Activated T-cell treated with anti-CD3 and anti-CD28 coated beads, Interleukin-2, amount 50 U/mL, for 24 hours (primary cell): ENCODE results near the gene SLC44A3.

ENCODE experiments used
- DNase-seq: peaks from one replicate; pipeline ENCODE4 v3.0.0-alpha.2; 2020
- H3K27ac Mint-ChIP-seq: 2 replicates; pipeline ENCODE4 v1.8.0; 2020; ENCODE audit warnings: mild to moderate bottlenecking, mixed read lengths
- H3K27me3 Mint-ChIP-seq: 2 replicates; pipeline ENCODE4 v1.8.0; 2020; ENCODE audit warnings: mixed read lengths
- H3K36me3 Mint-ChIP-seq: 2 replicates; pipeline ENCODE4 v1.8.0; 2020; ENCODE audit warnings: low read depth, mixed read lengths
- H3K4me1 Mint-ChIP-seq: 2 replicates; pipeline ENCODE4 v1.8.0; 2020; ENCODE audit warnings: low read depth, mixed read lengths
- H3K4me3 Mint-ChIP-seq: 2 replicates; pipeline ENCODE4 v1.8.0; 2020; ENCODE audit warnings: mild to moderate bottlenecking, moderate library complexity, mixed read lengths
- H3K9me3 Mint-ChIP-seq: 2 replicates; pipeline ENCODE4 v1.8.0; 2020; ENCODE audit warnings: mixed read lengths

The SLC44A3 gene

DNA sequence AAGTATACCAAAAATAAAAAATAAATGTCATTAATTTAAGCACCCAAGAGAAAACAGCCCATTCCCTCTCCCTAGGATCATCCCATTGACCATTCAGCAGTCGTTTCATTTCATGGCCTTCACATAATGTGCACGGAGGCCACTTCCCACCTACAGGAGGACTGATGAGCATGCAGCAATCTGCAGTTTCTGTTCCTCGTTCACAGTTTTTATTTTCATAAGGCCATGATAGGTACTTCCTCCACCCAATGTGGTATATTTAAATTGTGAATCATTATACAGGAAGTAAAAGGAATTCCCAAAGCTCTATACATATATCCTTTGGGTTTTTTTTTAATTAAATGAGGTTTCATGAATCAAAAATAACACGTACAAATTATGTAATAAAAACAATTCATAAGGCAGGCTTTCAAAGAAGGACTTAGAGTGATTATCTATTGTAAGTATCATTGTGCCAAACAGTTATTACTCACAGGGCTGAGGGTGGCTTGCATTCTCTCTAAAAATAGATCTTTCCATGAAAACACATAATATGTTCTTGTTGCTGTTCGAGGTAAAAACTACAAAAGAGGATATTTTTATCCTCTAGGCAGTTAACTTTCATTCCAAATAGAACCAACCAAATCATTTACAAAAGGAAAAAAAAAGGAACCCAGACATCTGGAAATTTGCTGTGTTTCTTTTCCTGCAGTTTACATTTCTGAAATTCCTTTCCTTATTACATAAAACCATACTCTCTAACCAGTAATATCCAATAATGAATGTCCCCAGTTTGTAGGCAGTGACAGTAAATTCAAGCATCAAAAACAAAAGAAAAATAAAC is 27.5 kb upstream of the SLC44A3 start:
- no peak overlapping the region for H3K27ac Mint-ChIP-seq
- no peaks in the 10 kb centered on the region for H3K9me3 Mint-ChIP-seq
- no peaks in the 10 kb centered on the region for H3K27me3 Mint-ChIP-seq
- DNase-seq, result no peak
- no peak overlapping the region for H3K4me3 Mint-ChIP-seq
- H3K4me1 Mint-ChIP-seq, result peaks cover 9% of the 10 kb centered on the region
- H3K36me3 Mint-ChIP-seq, result no peaks in the 10 kb centered on the region

DNA sequence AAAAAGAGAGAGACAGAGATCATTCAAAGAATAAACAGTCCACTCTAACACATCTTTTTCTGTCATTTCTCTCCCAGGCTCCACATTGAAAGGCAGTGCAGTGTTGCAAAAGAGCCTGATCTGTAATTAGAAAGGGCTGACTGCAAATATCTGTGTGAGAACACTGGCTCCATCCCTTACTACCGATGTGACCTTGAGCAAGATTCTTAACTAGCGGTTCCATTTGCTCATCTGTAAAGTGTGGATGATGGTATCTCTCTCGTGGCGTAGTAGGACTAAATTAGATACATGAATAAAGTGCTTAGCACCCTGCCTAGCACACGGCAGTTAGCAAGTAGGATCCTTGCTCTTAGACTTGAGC is 26.9 kb upstream of the SLC44A3 start:
- no peak overlapping the region for H3K4me3 Mint-ChIP-seq
- no peaks in the 10 kb centered on the region for H3K36me3 Mint-ChIP-seq
- H3K27me3 Mint-ChIP-seq, result no peaks in the 10 kb centered on the region
- no peaks in the 10 kb centered on the region for H3K9me3 Mint-ChIP-seq
- H3K27ac Mint-ChIP-seq, result no peak overlapping the region
- no peak for DNase-seq
- peaks cover 9% of the 10 kb centered on the region for H3K4me1 Mint-ChIP-seq

DNA sequence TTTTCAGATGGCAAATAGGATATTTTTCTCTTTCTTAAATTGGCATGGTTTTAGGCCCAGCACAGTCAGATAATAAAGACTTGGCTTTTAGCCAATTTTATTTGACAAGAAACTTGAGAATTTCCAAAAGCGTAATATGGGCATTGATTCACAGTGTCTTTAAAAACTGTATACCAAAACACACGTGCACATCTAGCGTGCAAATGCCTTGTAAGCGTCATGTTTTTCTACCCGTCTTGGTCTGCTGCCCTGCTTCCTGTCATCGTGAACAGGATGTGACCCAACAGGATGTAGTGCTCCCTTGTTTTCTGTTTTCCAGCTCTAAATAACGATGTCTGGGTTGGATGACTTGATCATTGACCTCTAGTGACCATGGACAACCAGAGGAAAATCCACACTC is 24.7 kb upstream of the SLC44A3 start:
- no peak overlapping the region for H3K27ac Mint-ChIP-seq
- no peak overlapping the region for H3K4me3 Mint-ChIP-seq
- H3K4me1 Mint-ChIP-seq, result peaks cover 9% of the 10 kb centered on the region
- no peaks in the 10 kb centered on the region for H3K27me3 Mint-ChIP-seq
- H3K36me3 Mint-ChIP-seq, result no peaks in the 10 kb centered on the region
- no peaks in the 10 kb centered on the region for H3K9me3 Mint-ChIP-seq
- no peak for DNase-seq

DNA sequence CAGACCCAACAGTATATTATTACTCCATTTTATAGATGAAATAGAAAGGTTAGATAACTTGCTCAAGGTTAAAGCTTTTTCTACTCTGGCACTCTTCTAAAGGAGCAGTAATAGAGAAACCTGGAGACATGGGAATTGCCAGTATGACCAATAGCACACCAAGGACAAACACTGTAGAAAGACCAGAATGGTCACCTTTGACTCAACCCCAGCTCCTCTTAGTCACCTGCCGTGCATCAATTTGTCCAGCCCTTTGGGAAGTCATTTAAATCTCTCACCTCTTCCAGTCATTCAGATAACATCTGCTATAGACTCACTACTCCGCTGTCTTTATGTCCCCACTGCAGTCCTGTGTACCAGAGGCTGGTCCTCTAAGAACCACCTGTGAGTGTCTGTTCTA is 23.9 kb upstream of the SLC44A3 start:
- no peak overlapping the region for H3K27ac Mint-ChIP-seq
- H3K36me3 Mint-ChIP-seq, result no peaks in the 10 kb centered on the region
- H3K4me1 Mint-ChIP-seq, result peaks cover 9% of the 10 kb centered on the region
- H3K4me3 Mint-ChIP-seq, result no peak overlapping the region
- no peaks in the 10 kb centered on the region for H3K9me3 Mint-ChIP-seq
- no peaks in the 10 kb centered on the region for H3K27me3 Mint-ChIP-seq
- no peak for DNase-seq

DNA sequence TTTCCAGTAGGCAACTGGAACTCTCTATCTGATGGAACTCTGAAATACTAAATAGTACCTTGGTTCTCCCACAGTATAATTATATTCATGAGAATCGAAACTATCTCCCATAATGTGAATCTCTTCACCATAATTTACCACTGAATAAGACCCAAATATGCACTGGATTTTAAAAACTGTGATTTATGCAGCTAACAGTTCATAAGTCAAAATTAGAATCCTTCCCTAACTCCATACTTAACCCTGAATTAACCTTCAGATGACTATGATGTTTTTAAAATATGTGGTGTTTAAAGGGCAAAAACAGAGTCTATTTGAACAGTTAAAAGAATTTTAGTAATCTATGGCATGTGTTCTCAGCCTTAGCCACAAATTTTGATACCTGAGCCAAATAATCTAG is 22.9 kb upstream of the SLC44A3 start:
- no peaks in the 10 kb centered on the region for H3K27me3 Mint-ChIP-seq
- DNase-seq, result no peak
- H3K36me3 Mint-ChIP-seq, result no peaks in the 10 kb centered on the region
- H3K4me3 Mint-ChIP-seq, result no peak overlapping the region
- peaks cover 8% of the 10 kb centered on the region for H3K4me1 Mint-ChIP-seq
- H3K27ac Mint-ChIP-seq, result no peak overlapping the region
- no peaks in the 10 kb centered on the region for H3K9me3 Mint-ChIP-seq

DNA sequence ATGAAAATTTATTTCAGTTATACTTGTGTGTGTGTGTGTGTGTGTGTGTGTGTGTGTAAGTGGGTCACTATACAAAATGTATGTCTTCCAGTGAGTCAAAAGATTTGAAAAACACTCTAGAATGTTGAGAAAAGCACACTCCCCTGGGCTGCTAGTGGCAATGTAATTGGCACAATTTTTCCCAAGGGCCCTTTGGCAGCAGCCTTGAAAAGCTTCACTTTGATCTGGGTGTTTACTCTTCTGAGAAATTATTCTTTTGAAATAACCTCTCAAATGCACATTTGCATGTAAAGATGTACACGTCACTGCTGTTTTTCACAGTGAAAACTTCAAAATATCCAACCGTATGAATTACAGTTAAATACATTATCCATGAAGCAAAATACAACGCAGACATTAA is 22.1 kb upstream of the SLC44A3 start:
- no peak overlapping the region for H3K27ac Mint-ChIP-seq
- no peaks in the 10 kb centered on the region for H3K36me3 Mint-ChIP-seq
- peaks cover 7% of the 10 kb centered on the region for H3K4me1 Mint-ChIP-seq
- no peaks in the 10 kb centered on the region for H3K9me3 Mint-ChIP-seq
- DNase-seq, result no peak
- H3K27me3 Mint-ChIP-seq, result no peaks in the 10 kb centered on the region
- H3K4me3 Mint-ChIP-seq, result no peak overlapping the region

DNA sequence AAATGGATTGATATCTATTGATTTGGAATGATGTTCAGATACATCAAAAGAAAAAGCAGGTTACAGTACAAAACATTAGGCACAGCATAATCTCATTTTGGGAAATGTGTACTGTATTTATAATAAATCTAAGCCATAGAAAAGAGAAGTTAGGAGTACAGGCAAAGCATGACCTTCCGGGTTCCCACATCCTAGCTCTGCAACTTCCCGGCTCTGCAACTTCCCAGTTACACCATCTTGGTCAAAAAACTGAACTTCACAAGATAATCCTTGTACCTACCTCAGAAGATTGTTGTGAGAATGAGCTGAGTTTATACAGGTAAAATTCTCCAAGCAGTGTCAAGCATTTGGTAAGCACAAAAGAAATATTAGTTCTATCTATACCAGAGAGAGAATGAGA is 21.7 kb upstream of the SLC44A3 start:
- no peaks in the 10 kb centered on the region for H3K27me3 Mint-ChIP-seq
- H3K9me3 Mint-ChIP-seq, result no peaks in the 10 kb centered on the region
- DNase-seq, result no peak
- peaks cover 7% of the 10 kb centered on the region for H3K4me1 Mint-ChIP-seq
- H3K36me3 Mint-ChIP-seq, result no peaks in the 10 kb centered on the region
- H3K4me3 Mint-ChIP-seq, result no peak overlapping the region
- H3K27ac Mint-ChIP-seq, result no peak overlapping the region

DNA sequence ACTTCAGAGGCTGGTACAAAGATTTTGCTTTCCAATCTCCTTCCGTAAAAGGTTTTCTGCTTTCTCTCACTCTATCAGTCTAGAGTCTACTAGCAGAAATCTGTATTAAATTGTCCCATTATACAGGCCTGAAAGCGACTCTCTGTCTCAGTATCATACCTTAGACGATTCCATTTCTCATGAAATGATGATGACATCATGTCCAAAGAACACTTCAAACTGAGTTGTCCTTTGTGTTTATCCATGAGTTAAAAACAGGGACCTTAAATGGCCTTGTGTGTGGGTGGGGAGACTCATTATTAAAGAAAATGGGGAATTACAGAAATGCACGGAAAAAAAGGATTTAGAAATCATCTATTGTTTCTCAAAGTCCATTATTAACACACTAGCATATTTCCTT is 21.0 kb upstream of the SLC44A3 start:
- H3K4me1 Mint-ChIP-seq, result peaks cover 7% of the 10 kb centered on the region
- no peaks in the 10 kb centered on the region for H3K27me3 Mint-ChIP-seq
- no peak overlapping the region for H3K27ac Mint-ChIP-seq
- no peaks in the 10 kb centered on the region for H3K36me3 Mint-ChIP-seq
- DNase-seq, result no peak
- no peaks in the 10 kb centered on the region for H3K9me3 Mint-ChIP-seq
- no peak overlapping the region for H3K4me3 Mint-ChIP-seq

DNA sequence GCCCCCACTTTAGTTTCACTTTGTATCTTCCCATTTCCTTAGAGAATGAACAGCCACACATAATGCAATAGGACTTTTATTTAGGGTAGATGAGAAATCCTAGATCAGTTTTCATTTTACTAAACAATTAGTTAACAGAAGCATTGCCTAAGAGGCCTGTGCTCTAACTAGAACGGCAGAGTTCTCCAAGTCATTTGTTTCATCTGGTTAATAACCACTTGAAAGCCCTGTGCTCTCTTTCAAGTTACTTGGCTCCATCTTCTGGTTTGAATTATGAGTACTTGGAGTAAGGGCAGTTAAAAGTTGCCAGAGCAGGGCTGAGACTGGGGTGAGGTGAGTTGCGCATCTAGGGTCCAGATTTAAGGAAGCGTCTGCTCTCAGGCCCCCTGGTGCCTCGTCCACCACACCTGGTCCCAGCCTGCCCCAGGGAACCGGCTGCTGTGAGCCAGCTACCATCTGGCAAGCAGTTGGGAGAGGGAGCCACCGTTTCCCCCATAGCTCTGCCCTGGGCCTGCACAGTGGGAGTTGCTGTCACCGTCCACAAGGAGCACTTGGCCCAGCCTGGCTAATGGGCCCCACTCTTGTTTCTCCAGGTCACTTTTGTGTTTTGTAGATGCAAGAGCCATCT is 18.1 kb upstream of the SLC44A3 start:
- Mint-ChIP-seq H3K27ac (no peak overlapping the region), H3K27me3 (peaks cover 2% of the 10 kb centered on the region), H3K4me3 (no peak overlapping the region), H3K9me3 (no peaks in the 10 kb centered on the region), H3K4me1 (peaks cover 5% of the 10 kb centered on the region), H3K36me3 (no peaks in the 10 kb centered on the region)
- DNase-seq, result no peak

DNA sequence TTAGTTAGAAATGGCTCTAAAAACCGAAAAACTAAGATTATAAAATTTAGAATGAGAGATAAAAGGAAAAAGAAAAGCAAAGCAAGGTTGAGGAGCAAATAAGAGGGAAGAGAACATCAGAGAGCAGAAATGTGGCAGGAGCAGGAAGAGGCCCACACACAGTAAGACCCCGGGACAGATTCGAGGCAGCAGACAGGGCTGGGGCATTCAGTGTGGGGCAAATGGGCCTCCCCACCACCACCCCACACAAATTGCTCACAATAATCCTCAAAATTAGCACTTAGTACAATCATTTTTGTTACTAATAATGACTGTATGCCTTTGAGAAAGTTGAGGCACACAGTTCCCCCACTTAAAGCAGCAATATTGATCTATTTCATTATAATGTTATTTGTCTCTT is 17.1 kb upstream of the SLC44A3 start:
- Mint-ChIP-seq H3K4me1 (peaks cover 5% of the 10 kb centered on the region), H3K36me3 (no peaks in the 10 kb centered on the region), H3K9me3 (no peaks in the 10 kb centered on the region), H3K27ac (no peak overlapping the region), H3K4me3 (no peak overlapping the region), H3K27me3 (peaks cover 2% of the 10 kb centered on the region)
- DNase-seq, result no peak

DNA sequence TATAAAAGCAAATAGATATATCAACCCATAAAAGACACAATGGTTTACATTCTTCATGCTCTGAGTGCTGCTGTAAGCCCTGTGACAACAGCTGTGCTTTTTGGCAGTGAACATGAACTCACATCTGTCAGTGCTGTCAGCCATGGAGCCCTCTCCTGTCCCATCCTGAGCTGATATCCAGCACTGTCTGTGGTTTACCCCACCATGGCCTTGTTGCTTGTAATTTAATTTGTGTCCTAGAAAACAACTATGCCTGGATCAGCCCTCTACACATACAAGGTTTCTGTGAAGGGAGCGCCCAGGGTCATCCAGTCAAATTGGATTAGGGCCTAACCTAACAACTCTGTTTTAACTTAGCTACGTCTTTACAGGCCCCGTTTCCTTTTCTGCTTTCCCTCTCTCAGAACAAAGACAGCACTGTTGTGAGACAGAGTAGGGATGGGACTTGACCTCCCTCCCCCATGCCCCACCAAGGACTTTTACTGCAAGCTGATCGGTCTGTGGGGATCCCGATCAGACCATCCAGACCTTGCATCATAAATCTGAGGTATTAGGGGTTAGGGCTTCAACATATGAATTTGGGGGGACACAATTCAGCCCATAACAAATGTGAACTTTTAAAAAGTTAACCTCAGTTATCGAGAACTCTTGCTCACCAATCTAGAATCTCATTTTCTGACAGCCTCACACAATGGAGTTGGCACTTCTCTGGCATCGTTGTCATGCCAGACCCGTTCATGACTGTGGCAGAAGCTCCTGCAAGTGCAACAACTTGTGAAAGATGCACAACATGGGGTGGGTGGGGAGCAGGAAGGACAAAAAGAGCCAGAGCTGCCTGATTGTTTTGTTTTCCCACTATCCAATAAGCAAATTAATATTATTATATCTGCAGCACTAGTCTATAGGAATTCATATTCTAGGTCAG is 16.4 kb upstream of the SLC44A3 start:
- peaks cover 8% of the 10 kb centered on the region for H3K4me1 Mint-ChIP-seq
- peaks cover 2% of the 10 kb centered on the region for H3K27me3 Mint-ChIP-seq
- no peak for DNase-seq
- H3K9me3 Mint-ChIP-seq, result no peaks in the 10 kb centered on the region
- H3K4me3 Mint-ChIP-seq, result no peak overlapping the region
- no peaks in the 10 kb centered on the region for H3K36me3 Mint-ChIP-seq
- H3K27ac Mint-ChIP-seq, result no peak overlapping the region

DNA sequence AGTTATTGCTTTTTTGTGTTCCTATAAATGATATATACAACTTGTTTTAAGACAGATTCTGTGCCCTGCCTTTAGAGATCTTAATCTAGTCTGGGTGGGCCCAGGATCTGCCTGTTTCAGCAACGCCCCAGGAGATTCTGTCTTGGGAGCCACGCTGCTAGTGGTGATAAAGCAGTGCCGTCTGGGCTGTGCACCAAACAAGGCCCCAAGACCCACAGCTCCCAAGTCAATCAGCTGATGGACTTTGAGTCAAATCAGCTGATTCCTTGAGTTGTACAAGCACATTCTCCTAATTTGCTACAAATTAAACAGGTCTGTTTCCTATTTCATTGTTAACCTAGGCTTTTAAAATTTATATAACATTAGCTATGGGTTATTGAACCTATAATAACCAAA is 15.7 kb upstream of the SLC44A3 start:
- Mint-ChIP-seq H3K27me3 (peaks cover 2% of the 10 kb centered on the region), H3K27ac (no peak overlapping the region), H3K9me3 (no peaks in the 10 kb centered on the region), H3K36me3 (no peaks in the 10 kb centered on the region), H3K4me1 (peaks cover 8% of the 10 kb centered on the region), H3K4me3 (no peak overlapping the region)
- DNase-seq, result no peak

DNA sequence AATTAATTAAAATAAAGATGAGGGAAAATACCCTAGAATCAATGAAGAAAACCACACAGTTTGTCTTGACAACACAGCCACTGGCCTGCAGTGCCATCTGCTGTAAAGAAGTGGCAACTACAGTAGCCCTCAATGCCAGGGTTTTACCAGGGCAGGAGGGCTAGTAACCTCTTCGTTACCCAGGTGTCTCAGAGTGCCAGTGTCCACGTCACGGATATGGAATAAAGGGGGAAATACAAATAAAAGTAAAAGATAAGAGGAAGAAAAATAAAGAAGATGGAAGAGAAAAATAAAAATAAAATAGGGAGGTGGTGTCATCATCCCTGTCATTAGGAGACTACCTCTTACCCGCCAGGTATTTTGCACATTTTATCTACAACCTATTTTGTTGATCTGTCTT is 14.2 kb upstream of the SLC44A3 start:
- Mint-ChIP-seq H3K36me3 (no peaks in the 10 kb centered on the region), H3K4me3 (no peak overlapping the region), H3K9me3 (no peaks in the 10 kb centered on the region), H3K27ac (no peak overlapping the region), H3K4me1 (peaks cover 8% of the 10 kb centered on the region), H3K27me3 (peaks cover 2% of the 10 kb centered on the region)
- peak; percentile 60 for DNase-seq

DNA sequence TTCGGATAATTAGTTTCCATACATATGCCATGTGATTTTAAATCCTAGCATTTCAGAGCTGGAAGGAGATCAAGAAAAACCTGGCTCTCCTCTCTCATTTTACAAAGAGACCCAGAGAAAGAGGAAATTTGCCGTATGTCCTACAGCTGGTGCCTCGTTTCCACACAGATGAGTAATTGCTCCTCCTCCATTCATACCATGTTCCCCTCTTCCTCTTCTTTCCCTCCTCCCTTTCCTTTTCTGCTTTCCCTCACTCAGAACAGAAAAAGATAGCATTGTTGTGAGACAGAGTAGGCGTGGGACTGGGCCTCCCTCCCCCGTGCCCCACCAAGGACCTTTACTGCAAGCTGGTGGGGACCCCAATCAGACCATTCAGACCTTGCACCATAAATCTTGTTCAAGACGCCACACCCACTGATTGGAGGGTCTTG is 13.7 kb upstream of the SLC44A3 start:
- no peak for DNase-seq
- H3K27me3 Mint-ChIP-seq, result peaks cover 2% of the 10 kb centered on the region
- H3K27ac Mint-ChIP-seq, result no peak overlapping the region
- no peak overlapping the region for H3K4me3 Mint-ChIP-seq
- no peaks in the 10 kb centered on the region for H3K9me3 Mint-ChIP-seq
- H3K4me1 Mint-ChIP-seq, result peaks cover 8% of the 10 kb centered on the region
- no peaks in the 10 kb centered on the region for H3K36me3 Mint-ChIP-seq
